Measurements from ENCODE around the gene SECISBP2.

Gene SECISBP2

GRCh38 chr9:89372230-89372816, 54.0 kb downstream of the SECISBP2 start:
- H3K4me1 ChIP-seq (ENCODE audit: control insufficient read depth, insufficient read depth, low read length): no peaks in the 10 kb centered on the region
- peaks cover 0 to 2% of the 10 kb centered on the region in 2 experiments; a peak in 2 of 3 replicates for H3K36me3 ChIP-seq (ENCODE audit: control insufficient read depth in 2 of 2, insufficient read depth in 1 of 2, low read length in 2 of 2)
- H3K9me3 ChIP-seq (ENCODE audit: control insufficient read depth, insufficient read depth, low read depth, low read length): no peaks in the 10 kb centered on the region
- H3K4me3 ChIP-seq (ENCODE audit: low read depth, low read length): no peak overlapping the region
- CTCF ChIA-PET: no interaction called here
- H3K27ac ChIP-seq (ENCODE audit: extremely low read depth, low read depth, low read length): no peak overlapping the region
- POLR2A ChIA-PET: no interaction called here
- TF ChIP-seq ZNF354C (tag by site-specific recombination; IDR thresholded peaks at IDR 0.05; ENCODE audit: borderline replicate concordance, low read depth) (no peak), ZNF48 (tag by site-specific recombination; IDR thresholded peaks at IDR 0.05) (no peak), BCL11A (tag by site-specific recombination; IDR thresholded peaks at IDR 0.05; ENCODE audit: low read depth) (no peak), SCRT2 (tag by site-specific recombination; IDR thresholded peaks at IDR 0.05) (no peak), ZNF292 (tag by site-specific recombination; IDR thresholded peaks at IDR 0.05; ENCODE audit: borderline replicate concordance, low read depth) (no peak), ZNF654 (tag by site-specific recombination; IDR thresholded peaks at IDR 0.05; ENCODE audit: low read depth) (no peak), KLF17 (tag by site-specific recombination; IDR thresholded peaks at IDR 0.05) (no peak), ZNF280C (tag by site-specific recombination; IDR thresholded peaks at IDR 0.05) (no peak), ZFP69B (tag by site-specific recombination; IDR thresholded peaks at IDR 0.05) (no peak), KLF1 (tag by site-specific recombination; IDR thresholded peaks at IDR 0.05) (peak; percentile 99), ZNF140 (tag by site-specific recombination; IDR thresholded peaks at IDR 0.05) (no peak), GFI1B (tag by site-specific recombination; IDR thresholded peaks at IDR 0.05) (no peak), ZNF645 (tag by site-specific recombination; IDR thresholded peaks at IDR 0.05) (no peak), ZNF785 (tag by site-specific recombination; IDR thresholded peaks at IDR 0.05) (no peak), ZFP37 (tag by site-specific recombination; IDR thresholded peaks at IDR 0.05) (no peak), ZNF394 (tag by site-specific recombination; IDR thresholded peaks at IDR 0.05; ENCODE audit: borderline replicate concordance) (no peak), ZNF211 (tag by site-specific recombination; IDR thresholded peaks at IDR 0.05; ENCODE audit: low read depth) (no peak), HOXC10 (CRISPR knock-in tag; IDR thresholded peaks at IDR 0.05) (no peak), ZNF433 (tag by site-specific recombination; IDR thresholded peaks at IDR 0.05; ENCODE audit: low read depth) (no peak), MZF1 (tag by site-specific recombination; IDR thresholded peaks at IDR 0.05; ENCODE audit: borderline replicate concordance) (no peak), PRDM4 (tag by site-specific recombination; IDR thresholded peaks at IDR 0.05) (no peak), ZNF600 (tag by site-specific recombination; IDR thresholded peaks at IDR 0.05) (peak; percentile 80), REPIN1 (tag by site-specific recombination; IDR thresholded peaks at IDR 0.05; ENCODE audit: low read depth) (no peak), ZSCAN4 (tag by site-specific recombination; IDR thresholded peaks at IDR 0.05) (no peak), ZBTB8A (tag by site-specific recombination; IDR thresholded peaks at IDR 0.05) (no peak), KLF9 (tag by site-specific recombination; IDR thresholded peaks at IDR 0.05; ENCODE audit: low read depth) (peak; percentile 87), ZNF132 (tag by site-specific recombination; IDR thresholded peaks at IDR 0.05; ENCODE audit: borderline replicate concordance) (no peak), ZNF660 (tag by site-specific recombination; IDR thresholded peaks at IDR 0.05) (no peak), KLF7 (tag by site-specific recombination; IDR thresholded peaks at IDR 0.05; ENCODE audit: borderline replicate concordance) (no peak), KLF8 (tag by site-specific recombination; IDR thresholded peaks at IDR 0.05) (peak; percentile 98), ZNF214 (tag by site-specific recombination; IDR thresholded peaks at IDR 0.05; ENCODE audit: borderline replicate concordance) (no peak)
